Activated CD4-positive, CD25-positive, alpha-beta regulatory T cell (primary cell): ENCODE data around the gene G3BP2.
"Not testable (repeated sequence)": the region's sequence is repeated elsewhere in the genome, so short reads cannot be mapped to it uniquely, and the experiment has no call there.

Experiments used
- DNase-seq, 4 experiments: peaks; one replicate each; lab custom pipeline; 2025; lab: John Stamatoyannopoulos, UW

G3BP2 gene

DNA sequence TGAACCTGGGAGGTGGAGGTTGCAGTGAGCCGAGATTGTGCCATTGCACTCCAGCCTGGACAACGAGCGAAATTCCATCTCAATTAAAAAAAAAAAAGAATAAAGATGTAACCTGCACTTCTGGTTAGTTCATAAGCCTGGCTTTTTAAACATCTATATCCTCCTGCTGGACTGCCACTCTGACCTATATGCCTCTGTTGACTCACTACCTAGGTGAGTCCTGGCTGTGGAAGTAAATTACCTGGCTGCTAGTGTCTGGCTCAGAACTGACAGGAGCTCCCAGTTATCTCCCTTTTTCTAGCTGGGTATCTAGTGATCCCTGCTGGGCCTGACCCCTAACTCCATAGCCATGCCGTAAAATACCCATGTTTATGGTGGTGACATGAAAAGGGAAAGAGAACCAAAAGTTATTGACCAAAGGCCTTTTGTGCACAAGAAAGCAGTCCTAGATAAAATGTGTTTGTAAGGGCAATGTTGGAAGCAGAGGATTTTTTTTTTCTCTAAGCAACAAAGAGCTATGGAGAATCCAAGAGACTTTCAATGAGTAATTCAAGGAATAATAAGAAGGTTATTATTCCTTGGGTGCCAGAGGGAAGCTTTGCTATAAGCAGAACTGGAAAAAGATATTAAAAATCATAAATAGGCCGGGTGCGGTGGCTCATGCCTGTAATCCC is 10.4 kb upstream of the G3BP2 start:
- no peak for DNase-seq

DNA sequence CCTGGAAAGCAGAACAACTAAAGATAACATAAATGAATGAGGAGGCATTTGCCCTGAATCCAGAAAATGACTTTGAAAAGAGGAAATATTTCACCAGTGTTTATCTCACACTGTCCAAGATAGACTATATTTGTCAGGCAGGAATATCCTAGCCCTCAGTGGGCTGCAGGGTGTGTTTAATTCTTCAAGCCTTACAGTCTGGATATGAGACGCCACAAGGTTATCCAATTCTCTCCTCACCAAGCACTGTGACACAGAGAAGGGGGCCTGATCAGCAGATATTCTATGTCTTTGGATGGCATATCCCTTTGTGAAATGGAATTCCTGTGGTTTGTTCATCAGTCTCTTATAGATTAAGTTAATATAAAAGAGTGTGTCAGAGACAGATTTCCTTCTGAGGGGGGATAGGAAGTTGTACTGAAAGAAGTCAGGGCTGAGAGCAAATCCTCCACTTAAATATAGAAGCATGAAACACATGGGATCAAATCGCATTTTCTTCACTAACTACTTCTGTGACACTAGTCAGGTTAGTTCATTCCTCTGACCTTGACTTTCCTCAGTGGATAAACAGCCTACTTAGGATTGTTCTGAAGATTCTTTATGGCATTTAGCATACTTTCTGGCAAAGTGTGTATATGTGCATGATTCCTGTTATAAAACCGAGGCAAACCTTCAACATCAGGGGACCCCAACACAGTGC is 6.8 kb upstream of the G3BP2 start:
- no peak for DNase-seq

DNA sequence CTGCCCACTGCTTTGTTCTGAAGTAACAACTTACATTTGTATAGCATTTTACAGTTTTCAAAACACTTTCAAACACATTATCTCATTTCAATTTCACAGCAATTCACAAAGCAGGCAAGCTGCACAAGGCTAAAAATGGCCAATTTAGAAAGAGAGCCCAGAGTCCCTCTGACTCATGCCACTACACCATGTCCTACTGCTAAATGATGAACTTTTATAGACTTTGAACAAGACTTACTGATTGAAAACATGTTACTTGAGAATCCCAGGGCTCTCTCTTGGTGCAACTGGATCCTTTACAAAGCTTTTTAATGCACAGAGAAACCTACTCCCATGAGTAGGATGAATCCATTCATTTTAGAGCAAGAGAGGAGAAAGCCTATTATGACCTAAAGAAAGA is 5.8 kb upstream of the G3BP2 start:
- DNase-seq = no peak

DNA sequence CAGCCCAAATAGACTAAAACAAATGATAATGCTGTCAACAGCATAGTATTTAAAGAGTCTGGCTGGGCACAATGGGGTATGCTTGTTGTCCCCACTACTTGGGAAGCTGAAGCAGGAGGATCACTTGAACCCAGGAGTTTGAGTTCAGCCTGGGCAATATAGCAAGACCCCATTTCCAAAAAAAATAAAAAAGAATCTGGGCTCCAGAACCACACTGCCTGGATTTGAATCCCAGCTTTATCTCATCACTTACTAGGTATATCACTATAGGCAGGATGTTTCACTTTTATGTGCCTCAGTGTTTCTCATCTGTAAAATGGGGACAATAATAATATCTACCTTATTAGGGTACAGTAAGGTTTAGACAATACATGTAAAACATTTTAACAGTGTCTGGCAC is 5.3 kb upstream of the G3BP2 start:
- no peak for DNase-seq

DNA sequence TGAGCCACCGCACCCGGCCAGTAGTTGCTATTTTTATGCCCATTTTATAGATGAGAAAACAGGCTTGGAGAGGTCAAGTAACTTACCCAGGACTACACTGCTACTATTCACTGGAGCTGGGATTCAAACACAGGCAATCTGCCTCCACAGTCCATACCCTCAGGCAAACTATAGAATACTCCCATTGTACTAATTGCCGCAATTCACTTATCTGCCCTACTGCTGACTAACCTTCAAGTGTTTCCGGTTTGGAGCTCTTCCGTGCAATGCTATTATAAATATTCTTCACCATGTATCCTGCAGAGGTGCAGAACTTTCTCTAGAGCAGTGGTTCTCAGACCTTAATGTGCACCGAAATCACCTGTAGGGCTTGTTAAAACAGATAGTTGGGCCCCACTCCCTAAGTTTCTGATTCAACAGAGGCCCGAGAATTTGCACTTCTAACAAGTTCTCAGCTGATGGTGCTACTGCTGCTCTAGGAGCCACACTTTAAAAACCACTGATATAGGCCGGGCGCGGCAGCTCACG is 1.9 kb upstream of the G3BP2 start:
- no peak for DNase-seq

DNA sequence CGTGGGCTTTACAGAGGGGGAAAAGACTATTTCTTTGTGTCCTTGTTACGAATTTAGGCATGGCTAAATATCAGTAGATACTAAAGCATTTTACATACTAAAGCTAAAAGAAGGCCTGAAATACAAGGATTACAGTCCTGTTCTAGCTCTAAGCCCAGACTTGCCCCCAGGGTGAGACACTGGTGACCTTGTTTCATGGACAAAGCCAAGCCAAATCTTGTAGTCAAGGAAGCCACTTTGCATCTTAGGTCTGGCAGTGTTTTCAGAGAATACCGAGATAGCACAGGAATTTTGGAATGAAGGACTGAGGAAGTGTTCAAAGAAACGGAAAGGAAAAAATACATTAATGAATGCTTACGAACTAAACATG is 733 bp upstream of the G3BP2 start:
- DNase-seq = no peak

DNA sequence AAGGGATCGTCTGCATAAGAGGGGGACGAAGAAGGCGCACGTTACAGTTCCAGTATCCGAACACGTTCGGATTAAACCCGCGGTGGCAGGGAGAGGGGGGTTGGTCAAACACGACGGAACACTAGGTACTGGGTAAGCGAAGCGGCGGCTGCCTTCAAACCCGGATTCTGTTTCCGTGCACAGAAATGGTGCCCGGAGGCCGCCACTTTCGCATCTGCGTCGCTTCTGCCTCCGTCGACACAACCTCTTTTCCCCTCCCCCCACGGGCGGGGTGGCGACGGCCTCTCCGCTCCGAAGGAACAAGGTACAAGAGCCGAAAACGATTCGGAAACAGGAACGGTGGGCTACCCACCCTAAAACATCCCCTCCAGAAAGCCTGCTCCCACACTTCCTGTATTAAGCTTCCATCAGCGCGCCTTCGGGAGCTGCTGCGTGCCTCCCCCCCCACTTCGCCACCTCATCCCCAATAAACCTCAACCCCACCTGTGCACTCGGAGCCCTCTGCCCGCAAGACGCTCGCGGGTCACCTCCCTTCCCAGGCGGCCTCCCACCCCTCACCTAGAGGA is 667 bp downstream of the G3BP2 start:
- peak; percentile 52 to 72 (median 69) for DNase-seq

DNA sequence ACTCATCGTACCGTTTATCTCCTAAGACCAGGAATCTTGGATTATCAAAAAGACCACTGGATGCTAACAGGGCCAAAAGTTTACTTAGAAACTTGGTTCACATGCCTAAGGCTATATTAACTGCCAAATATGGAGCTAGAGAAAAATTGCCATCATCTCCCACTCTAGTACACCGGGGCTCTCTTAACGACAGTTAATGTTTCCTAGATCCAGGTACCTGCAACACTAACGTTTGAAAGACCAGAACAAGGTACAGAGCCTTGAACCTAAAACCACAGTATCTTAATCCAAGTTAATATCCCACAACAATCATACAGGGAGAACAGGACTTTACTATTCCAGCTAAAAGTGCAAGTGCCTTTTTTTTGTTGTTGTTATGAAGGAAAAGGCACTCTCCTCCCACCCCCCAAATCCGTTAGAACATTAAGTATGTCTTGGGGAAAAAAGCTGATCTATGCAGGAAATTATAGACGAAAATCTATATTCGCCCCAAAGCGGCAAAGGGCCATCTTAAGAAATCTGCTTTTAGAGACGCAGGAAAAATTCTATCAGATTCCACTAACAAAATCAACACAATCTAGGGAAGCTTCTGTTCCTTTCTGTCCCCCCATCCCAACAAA is 1.3 kb downstream of the G3BP2 start:
- no peak for DNase-seq

DNA sequence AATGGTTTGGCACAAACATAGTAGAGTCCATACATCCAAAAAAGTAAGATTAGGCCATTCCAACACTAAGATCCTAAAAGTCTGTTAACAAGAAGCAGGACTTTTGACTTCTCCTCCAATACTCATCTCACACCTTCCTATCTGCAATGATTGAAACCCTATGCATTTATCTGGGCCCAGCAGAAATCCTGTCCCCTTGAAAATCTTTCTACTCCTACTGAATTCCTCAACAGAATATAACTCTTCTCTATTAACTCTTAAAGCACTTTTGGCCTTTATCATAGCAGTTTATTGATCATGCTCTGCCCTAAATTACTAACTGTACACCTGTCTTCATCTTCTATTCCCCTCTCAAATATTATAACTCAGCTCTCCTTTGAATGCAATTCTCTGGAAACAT is 4.6 kb downstream of the G3BP2 start:
- no peak for DNase-seq

DNA sequence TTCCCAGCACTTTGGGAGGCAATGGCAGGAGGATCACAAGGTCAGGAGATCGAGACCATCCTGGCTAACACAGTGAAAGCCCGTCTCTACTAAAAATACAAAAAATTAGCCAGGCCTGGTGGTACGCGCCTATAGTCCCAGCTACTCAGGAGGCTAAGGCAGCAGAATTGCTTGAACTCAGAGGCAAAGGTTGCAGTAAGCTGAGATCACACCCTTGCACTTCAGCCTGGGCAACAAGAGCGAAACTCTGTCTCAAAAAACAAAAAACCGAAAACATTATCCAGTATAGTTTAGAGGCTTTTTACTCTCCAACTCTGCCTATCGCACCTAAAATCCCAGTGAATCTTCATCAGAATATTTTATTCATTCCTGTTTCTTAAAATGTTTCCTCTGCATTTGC is 5.6 kb downstream of the G3BP2 start:
- DNase-seq = not testable (repeated sequence)

DNA sequence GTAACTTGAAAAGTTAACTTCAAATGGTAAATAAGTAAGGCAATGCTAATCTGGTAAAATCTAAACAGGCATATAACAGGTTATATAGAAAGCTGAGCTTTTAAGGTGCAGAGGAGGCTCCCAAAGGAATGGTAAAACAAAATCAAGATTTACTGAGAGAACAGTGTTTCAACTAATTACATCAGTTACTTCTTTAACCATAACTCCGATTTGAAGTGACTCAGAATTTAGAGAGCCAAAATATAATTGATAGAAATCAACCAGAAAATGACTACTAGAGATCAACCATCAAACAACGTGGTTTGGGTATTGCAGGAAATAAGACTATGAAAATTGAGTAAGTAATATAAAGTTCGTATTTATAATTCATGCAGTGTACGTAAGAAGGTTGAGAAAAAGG is 6.9 kb downstream of the G3BP2 start:
- DNase-seq = no peak

DNA sequence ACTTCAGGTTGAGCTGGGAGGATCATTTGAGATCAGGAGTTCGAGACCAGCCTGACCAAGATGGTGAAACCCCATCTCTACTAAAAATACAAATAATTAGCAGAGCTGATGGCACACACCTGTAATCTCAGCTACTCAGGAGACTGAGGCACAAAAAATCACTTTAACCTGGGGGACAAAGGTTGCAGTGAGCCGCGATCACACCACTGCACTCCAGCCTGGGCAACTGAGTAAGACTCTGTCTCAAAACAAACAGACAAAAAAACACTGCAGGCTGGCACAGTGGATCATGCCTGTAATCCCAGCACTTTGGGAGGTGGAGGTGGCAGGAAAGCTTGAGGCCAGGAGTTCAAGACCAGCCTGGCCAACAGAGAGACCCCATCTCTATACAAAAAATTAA is 8.6 kb downstream of the G3BP2 start:
- not testable (repeated sequence) for DNase-seq

DNA sequence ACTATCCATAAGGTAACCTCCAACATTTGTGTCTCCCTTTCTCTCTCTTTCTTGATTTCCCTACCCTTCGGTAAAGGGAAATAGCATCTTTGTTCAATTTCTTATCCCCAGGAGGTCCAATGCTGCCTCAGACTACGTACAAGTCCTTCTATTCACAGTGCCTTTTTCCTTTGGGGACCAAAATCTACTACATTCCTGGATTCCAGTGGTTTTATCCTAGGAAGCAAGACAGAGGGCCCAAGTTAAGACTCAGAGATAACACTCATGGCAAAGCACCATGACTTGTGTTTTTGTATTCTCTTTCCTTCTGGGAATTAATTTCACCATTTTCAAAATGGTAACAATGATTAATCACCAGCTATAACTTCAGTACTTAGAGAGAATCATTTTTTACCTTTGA is 10.6 kb downstream of the G3BP2 start:
- no peak for DNase-seq

DNA sequence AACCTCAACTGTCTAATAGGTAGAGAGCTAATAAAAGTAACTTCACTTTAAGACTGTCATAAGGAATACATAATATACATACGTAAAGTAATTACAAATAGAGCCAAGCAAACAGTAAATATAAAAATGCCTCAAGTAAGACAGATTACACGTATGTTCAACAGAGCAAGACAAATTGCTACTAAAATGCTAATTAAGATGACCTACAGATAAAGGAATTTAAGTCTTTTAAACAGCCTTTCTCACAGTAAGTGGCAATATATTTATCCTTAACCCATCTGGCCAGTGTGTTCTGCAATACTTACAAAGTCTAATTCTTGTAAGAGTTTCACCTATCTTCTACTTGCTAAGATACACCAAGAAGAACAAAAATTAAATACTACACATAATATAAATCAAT is 12.7 kb downstream of the G3BP2 start:
- DNase-seq = no peak

DNA sequence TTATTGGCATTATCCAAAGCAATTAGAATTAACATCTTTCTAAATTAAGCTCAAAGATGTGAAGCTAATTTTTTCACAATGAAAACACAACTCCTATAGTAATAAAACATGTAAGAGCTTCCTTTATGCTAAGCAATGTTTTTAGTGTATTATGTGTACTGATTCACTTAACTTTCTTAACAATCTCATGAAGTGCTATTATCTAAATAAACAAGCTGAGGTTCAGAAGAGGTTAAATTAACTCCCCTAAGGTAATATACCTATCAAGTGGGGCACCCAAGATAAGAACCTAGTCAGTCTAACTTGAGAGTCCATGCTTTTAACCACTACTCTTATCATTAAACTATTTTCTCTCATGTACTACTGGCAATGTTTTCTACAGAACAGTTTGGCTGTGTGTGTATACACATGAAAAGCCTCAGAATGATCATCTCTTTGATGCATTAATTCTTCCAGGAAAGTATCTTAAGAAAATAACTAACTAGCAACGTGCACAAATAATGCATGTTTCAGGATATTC is 13.6 kb downstream of the G3BP2 start:
- no peak for DNase-seq

DNA sequence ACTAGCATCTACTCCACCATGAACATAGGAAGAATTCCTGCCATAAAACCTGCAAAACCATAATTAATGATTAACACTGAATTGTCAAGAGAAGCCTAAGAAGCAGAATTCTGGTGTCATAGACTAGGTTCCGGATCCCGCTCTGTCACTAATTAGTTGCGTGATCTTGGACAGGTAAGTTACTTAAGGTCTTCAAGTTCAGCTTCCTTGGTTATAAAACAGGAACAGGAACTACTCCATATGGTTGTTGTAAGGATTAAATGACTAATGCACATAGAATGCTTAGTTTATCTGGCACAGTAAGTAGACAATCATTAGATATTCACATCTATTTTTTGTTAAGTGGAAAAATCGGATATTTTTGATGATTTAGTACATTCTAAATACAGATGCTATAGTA is 14.3 kb downstream of the G3BP2 start:
- DNase-seq = no peak

DNA sequence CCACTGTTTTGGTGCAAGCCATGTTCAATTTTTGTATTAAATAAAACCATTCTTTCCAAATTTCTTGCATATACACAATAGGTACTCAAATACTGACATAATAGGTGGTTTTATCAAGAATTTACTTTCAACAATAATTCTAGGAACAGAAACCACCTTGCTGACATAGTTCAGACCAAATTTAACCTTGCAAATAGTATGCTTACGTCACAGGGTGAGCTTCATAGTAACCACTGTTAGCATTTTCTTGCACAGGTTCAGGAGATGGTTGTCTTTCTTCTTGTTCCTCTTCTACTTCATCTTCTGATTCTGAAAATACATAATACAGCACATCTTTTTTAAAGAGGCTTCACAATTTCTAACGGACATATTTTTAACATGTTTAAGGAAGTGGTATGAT is 17.6 kb downstream of the G3BP2 start:
- DNase-seq = peak in 1 of 4 experiments; percentile 0

DNA sequence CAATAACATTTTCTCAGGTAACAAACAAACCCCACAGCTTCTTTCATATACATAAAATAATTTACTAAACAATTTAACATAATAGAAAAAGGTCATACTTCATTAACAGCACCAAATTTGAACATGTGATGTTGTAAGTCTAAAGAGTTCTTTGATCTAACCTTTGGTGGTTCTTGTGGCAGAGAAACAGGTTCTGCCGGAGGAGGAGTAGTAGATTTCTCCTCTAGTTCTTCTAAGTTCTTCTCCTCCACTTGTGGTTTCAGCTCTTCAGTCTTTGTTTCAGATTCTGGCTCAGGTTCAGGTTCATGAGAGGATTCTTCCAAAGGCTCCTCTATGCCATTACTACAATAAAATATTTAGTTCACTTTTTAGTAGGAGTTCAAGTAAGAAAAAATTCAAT is 18.3 kb downstream of the G3BP2 start:
- DNase-seq = no peak

DNA sequence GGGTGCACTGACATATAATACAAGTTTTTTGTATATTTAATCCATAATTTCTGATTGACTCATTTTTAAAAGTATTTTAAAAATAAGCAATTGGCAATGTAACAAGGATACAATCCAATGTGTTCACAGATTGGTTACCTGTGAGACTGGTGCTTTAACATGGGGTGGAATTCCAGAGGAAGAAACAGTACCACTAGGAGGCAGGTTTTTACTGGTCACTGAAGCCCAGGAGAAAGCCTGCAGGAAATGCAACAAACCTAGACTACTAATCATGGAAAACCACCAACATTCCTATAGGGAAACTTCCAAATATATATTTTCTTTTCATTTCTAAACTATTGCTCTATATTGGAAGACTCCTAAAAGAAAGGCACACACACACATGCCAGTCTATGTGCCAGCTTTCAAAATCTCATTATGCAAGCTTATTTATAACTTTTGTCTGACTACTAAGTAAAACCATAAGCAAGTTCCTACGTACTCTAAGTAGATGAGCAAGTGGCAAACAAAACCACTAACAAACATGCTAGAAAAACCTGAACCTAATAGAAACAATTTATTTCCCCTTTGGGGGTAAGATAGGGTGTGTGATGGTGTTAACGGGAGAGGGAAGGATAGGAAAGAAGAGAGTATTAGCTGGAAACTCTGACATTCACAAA is 19.2 kb downstream of the G3BP2 start:
- DNase-seq = no peak

DNA sequence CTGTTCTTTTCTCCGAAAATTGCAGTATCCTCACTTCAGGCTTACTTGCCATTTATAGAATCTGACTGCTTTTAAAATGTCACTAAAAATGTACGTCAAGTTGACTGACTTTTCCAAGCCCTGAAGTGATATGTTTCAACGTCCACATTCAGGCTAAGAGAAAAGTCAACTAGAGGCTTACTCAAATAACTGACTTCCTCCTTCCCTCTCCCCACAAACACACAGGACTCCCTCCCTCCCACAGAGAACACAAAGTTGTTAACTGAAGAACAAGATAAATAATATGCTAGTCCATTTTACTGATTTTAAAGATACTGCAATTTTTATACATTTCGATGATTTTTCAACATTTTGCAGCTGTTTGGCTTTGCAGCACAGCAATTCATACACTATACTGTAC is 29.1 kb downstream of the G3BP2 start:
- DNase-seq = no peak

DNA sequence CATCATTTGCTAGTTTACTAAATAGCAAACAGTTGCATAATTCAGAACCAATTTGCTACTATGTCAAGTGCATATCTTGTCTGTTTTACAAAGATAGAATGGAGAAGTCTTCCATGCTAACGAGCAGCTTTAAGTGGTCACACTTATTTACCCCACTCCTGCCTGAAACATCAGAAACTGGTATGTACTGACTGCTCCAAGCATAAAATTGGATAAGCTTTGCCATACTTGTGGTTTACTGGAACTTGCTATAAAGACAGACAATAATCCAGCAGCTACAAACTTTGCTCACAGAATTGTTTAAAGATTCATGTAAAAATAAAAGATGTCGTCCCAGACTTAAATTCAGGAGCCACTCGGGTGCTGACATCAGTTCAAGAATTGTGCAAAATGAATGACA is 29.6 kb downstream of the G3BP2 start:
- DNase-seq = no peak

DNA sequence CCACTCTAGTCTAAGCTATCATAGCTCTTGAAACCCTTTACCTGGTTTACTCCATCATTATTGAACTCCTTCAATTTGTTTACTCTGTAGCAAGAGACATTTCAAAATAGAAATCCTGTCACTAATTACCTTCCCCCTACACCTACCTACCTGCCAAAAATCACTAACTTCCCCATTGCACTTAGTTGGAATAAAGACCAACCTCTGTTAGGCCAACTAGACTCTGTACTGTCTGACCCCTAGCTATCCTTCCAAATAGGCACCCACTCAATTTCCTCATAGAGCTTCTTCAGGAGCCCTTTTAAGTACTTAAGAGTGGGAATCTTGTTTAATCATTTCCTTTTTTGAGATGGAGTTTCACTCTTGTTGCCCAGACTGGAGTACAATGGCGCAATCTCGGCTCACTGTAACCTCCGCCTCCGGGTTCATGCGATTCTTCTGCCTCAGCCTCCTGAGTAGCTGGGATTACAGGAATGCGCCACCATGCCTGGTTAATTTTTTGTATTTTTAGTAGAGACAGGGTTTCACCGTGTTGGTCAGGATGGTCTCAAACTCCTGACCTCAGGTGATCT is 34.0 kb downstream of the G3BP2 start:
- no peak for DNase-seq
